Activated gamma-delta T cell treated with Interleukin-2 at 50 U/mL for 16 hours (primary cell): Measurements from ENCODE around the gene WDR87.

Experiments used
- DNase-seq: peaks from one replicate; pipeline ENCODE4 v3.0.0-alpha.2; 2020

The WDR87 gene

GRCh38 chr19:37905946-37906868, at the start of gene WDR87:
Gene WDR87, minus strand, starts transcription at chr19:37906594. Its CDS starts 8,355 bp downstream, at chr19:37898239.
- DNase-seq, result peak; percentile 44

- DNase-seq, result no peak
Observed at GRCh38 chr19:37955986-37956385, 49.6 kb upstream of the WDR87 start.

- no peak for DNase-seq
Observed at GRCh38 chr19:37954421-37954874, 48.1 kb upstream of the WDR87 start.

- no peak for DNase-seq
Observed at GRCh38 chr19:37953918-37954303, 47.5 kb upstream of the WDR87 start.

- no peak for DNase-seq
Observed at GRCh38 chr19:37953171-37953917, 47.0 kb upstream of the WDR87 start.

- DNase-seq, result no peak
Observed at GRCh38 chr19:37951816-37952210, 45.4 kb upstream of the WDR87 start.

- no peak for DNase-seq
Observed at GRCh38 chr19:37950471-37951175, 44.2 kb upstream of the WDR87 start.

- no peak for DNase-seq
Observed at GRCh38 chr19:37948362-37948761, 42.0 kb upstream of the WDR87 start.

GRCh38 chr19:37947778-37948177, 41.4 kb upstream of the WDR87 start:
- no peak for DNase-seq

GRCh38 chr19:37946132-37946531, 39.7 kb upstream of the WDR87 start:
- no peak for DNase-seq

GRCh38 chr19:37943480-37943879, 37.1 kb upstream of the WDR87 start:
- DNase-seq, result no peak

- no peak for DNase-seq
Observed at GRCh38 chr19:37942516-37942902, 36.1 kb upstream of the WDR87 start.

GRCh38 chr19:37941782-37942515, 35.6 kb upstream of the WDR87 start:
- DNase-seq, result no peak

GRCh38 chr19:37938353-37938752, 32.0 kb upstream of the WDR87 start:
- DNase-seq, result no peak

- no peak for DNase-seq
Observed at GRCh38 chr19:37936886-37937285, 30.5 kb upstream of the WDR87 start.

- no peak for DNase-seq
Observed at GRCh38 chr19:37936166-37936565, 29.8 kb upstream of the WDR87 start.

- DNase-seq, result no peak
Observed at GRCh38 chr19:37935341-37935740, 28.9 kb upstream of the WDR87 start.

- no peak for DNase-seq
Observed at GRCh38 chr19:37933937-37934358, 27.6 kb upstream of the WDR87 start.

GRCh38 chr19:37932985-37933936, 26.9 kb upstream of the WDR87 start:
- no peak for DNase-seq

GRCh38 chr19:37931881-37932655, 25.7 kb upstream of the WDR87 start:
- no peak for DNase-seq

- DNase-seq, result no peak
Observed at GRCh38 chr19:37930416-37930815, 24.0 kb upstream of the WDR87 start.
